Fibroblast of mammary gland (primary cell): ENCODE results near the gene GASK1A.

Experiments used
- DNase-seq: peaks from one replicate; pipeline ENCODE4 v3.0.0-alpha.2; 2010; ENCODE audit warnings: low read depth
- H3K4me3 ChIP-seq: 2 replicates; pipeline ENCODE4 v1.5.1; 2011; ENCODE audit warnings: low read depth, mild to moderate bottlenecking, low read length, moderate library complexity; ENCODE audit not compliant: control insufficient read depth
- CTCF ChIP-seq: conservative IDR thresholded peaks from 2 replicates; pipeline ENCODE4 v1.5.1; 2011; ENCODE audit warnings: low read depth, low read length, inconsistent platforms; ENCODE audit not compliant: control insufficient read depth, insufficient read depth

Gene GASK1A

GRCh38 chr3:43031889-43032545 is 52.9 kb downstream of the GASK1A start:
- no peak for DNase-seq
- no peak overlapping the region for H3K4me3 ChIP-seq
- TF ChIP-seq CTCF = no peak

- no peak for TF ChIP-seq CTCF
- no peak overlapping the region for H3K4me3 ChIP-seq
Observed at GRCh38 chr3:43032646-43033628, 53.8 kb downstream of the GASK1A start.

GRCh38 chr3:43034200-43034599 is 55.1 kb downstream of the GASK1A start:
- H3K4me3 ChIP-seq = no peak overlapping the region
- no peak for TF ChIP-seq CTCF
- no peak for DNase-seq

More at GRCh38 chr3:43032646-43033628, 53.8 kb downstream of the GASK1A start:
- no peak for DNase-seq

GRCh38 chr3:43034911-43035310 is 55.8 kb downstream of the GASK1A start:
- DNase-seq = no peak
- no peak overlapping the region for H3K4me3 ChIP-seq
- TF ChIP-seq CTCF = no peak

GRCh38 chr3:43035801-43036365 is 56.8 kb downstream of the GASK1A start:
- H3K4me3 ChIP-seq = no peak overlapping the region
- no peak for DNase-seq
- TF ChIP-seq CTCF = no peak

GRCh38 chr3:43036621-43037423 is 57.7 kb downstream of the GASK1A start:
- no peak for TF ChIP-seq CTCF
- no peak overlapping the region for H3K4me3 ChIP-seq
- DNase-seq = no peak
